HUES48 (cell line): ENCODE measurements around the gene TEDC2.
A peak's percentile ranks its signal among the peaks of the same experiment; 100 is the strongest.
"Not testable (repeated sequence)": the region's sequence is repeated elsewhere in the genome, so short reads cannot be mapped to it uniquely, and the experiment has no call there.

Source experiments
- H3K27ac ChIP-seq: one replicate; pipeline ENCODE4 v1.7.0; 2013; ENCODE audit warnings: low read depth, low read length, inconsistent platforms
- H3K27me3 ChIP-seq: 2 replicates; pipeline ENCODE4 v1.6.1; 2013; ENCODE audit warnings: mild to moderate bottlenecking, low read length; ENCODE audit not compliant: control insufficient read depth, insufficient read depth
- H3K36me3 ChIP-seq: 2 replicates; pipeline ENCODE4 v1.6.1; 2013; ENCODE audit warnings: low read length; ENCODE audit not compliant: control insufficient read depth, insufficient read depth
- H3K4me1 ChIP-seq: 2 replicates; pipeline ENCODE4 v1.6.1; 2013; ENCODE audit warnings: mild to moderate bottlenecking, low read length; ENCODE audit not compliant: control insufficient read depth, insufficient read depth
- H3K4me3 ChIP-seq: 2 replicates; pipeline ENCODE4 v1.5.1; 2013; ENCODE audit warnings: mild to moderate bottlenecking, low read depth, low read length
- H3K9ac ChIP-seq: 2 replicates; pipeline ENCODE4 v1.6.1; 2013; ENCODE audit warnings: mild to moderate bottlenecking, low read depth, low read length, moderate library complexity
- H3K9me3 ChIP-seq: 2 replicates; pipeline ENCODE4 v1.6.1; 2013; ENCODE audit warnings: low read length; ENCODE audit not compliant: control insufficient read depth, insufficient read depth

TEDC2 gene

GRCh38 chr16:2428051-2428783 lies 31.7 kb upstream of the TEDC2 start:
- no peak overlapping the region for H3K27ac ChIP-seq
- H3K9ac ChIP-seq = peak overlapping the region; percentile 69
- no peaks in the 10 kb centered on the region for H3K27me3 ChIP-seq
- H3K4me3 ChIP-seq = peak overlapping the region; percentile 64
- H3K36me3 ChIP-seq = peaks cover 27% of the 10 kb centered on the region
- H3K4me1 ChIP-seq = peaks cover 5% of the 10 kb centered on the region; the same call in 1 of the 2 replicates
- H3K9me3 ChIP-seq = no peaks in the 10 kb centered on the region

- peaks cover 32% of the 10 kb centered on the region for H3K36me3 ChIP-seq
- no peaks in the 10 kb centered on the region for H3K9me3 ChIP-seq
- peaks cover 5% of the 10 kb centered on the region; the same call in 1 of the 2 replicates for H3K4me1 ChIP-seq
- peak overlapping the region; percentile 64 for H3K4me3 ChIP-seq
- no peaks in the 10 kb centered on the region for H3K27me3 ChIP-seq
- peak overlapping the region; percentile 69 for H3K9ac ChIP-seq
- H3K27ac ChIP-seq = peak overlapping the region; percentile 58
Measured at GRCh38 chr16:2428784-2429033, 31.2 kb upstream of the TEDC2 start.

- Histone ChIP-seq H3K9ac (peak within 1 kb of the TSS; percentile 69), H3K27ac (peak within 1 kb of the TSS; percentile 68), H3K9me3 (no peaks in the 10 kb centered on the region), H3K4me3 (peak within 1 kb of the TSS; percentile 92), H3K27me3 (no peaks in the 10 kb centered on the region), H3K36me3 (peaks cover 36% of the 10 kb centered on the region), H3K4me1 (peaks cover 5% of the 10 kb centered on the region; the same call in 1 of the 2 replicates)
Measured at GRCh38 chr16:2429034-2429770, 30.7 kb upstream of the TEDC2 start, which contains the start of gene CCNF. TSS of gene CCNF (plus strand) at chr16:2429447. CDS start at chr16:2429482, 35 bp downstream.

GRCh38 chr16:2429771-2430663 lies 29.9 kb upstream of the TEDC2 start:
- Histone ChIP-seq H3K36me3 (peaks cover 40% of the 10 kb centered on the region), H3K4me3 (peak overlapping the region; percentile 92), H3K9ac (peak overlapping the region; percentile 67), H3K27me3 (no peaks in the 10 kb centered on the region), H3K27ac (peak overlapping the region; percentile 68), H3K9me3 (no peaks in the 10 kb centered on the region), H3K4me1 (peaks cover 5% of the 10 kb centered on the region; the same call in 1 of the 2 replicates)

- Histone ChIP-seq H3K27me3 (no peaks in the 10 kb centered on the region), H3K4me3 (no peak overlapping the region), H3K4me1 (peaks cover 5% of the 10 kb centered on the region; the same call in 1 of the 2 replicates), H3K9ac (no peak overlapping the region), H3K27ac (no peak overlapping the region), H3K9me3 (no peaks in the 10 kb centered on the region), H3K36me3 (peaks cover 58% of the 10 kb centered on the region)
Measured at GRCh38 chr16:2432286-2432685, 27.6 kb upstream of the TEDC2 start.

- Histone ChIP-seq H3K36me3 (peaks cover 64% of the 10 kb centered on the region), H3K9me3 (no peaks in the 10 kb centered on the region), H3K27ac (no peak overlapping the region), H3K4me1 (peaks cover 5% of the 10 kb centered on the region; the same call in 1 of the 2 replicates), H3K9ac (no peak overlapping the region), H3K27me3 (no peaks in the 10 kb centered on the region), H3K4me3 (no peak overlapping the region)
Measured at GRCh38 chr16:2432801-2433505, 27.0 kb upstream of the TEDC2 start.

- not testable (repeated sequence) for H3K9ac ChIP-seq, H3K4me1 ChIP-seq, H3K9me3 ChIP-seq, H3K27me3 ChIP-seq, H3K4me3 ChIP-seq, H3K27ac ChIP-seq
- H3K36me3 ChIP-seq = peaks cover 87% of the 10 kb centered on the region
Measured at GRCh38 chr16:2435236-2435635, 24.7 kb upstream of the TEDC2 start.

GRCh38 chr16:2436110-2436509 lies 23.8 kb upstream of the TEDC2 start:
- Histone ChIP-seq H3K27me3 (no peaks in the 10 kb centered on the region), H3K9ac (no peak overlapping the region), H3K27ac (no peak overlapping the region), H3K4me1 (no peaks in the 10 kb centered on the region), H3K9me3 (no peaks in the 10 kb centered on the region), H3K4me3 (no peak overlapping the region), H3K36me3 (peaks cover 89% of the 10 kb centered on the region)

- H3K36me3 ChIP-seq = peaks cover 82% of the 10 kb centered on the region
Measured at GRCh38 chr16:2437032-2437790, 22.7 kb upstream of the TEDC2 start.

GRCh38 chr16:2438121-2438520 lies 21.8 kb upstream of the TEDC2 start:
- Histone ChIP-seq H3K27ac (no peak overlapping the region), H3K9me3 (no peaks in the 10 kb centered on the region), H3K27me3 (no peaks in the 10 kb centered on the region), H3K36me3 (peaks cover 74% of the 10 kb centered on the region), H3K4me1 (no peaks in the 10 kb centered on the region), H3K9ac (no peak overlapping the region), H3K4me3 (no peak overlapping the region)

More at GRCh38 chr16:2437032-2437790, 22.7 kb upstream of the TEDC2 start:
- no peaks in the 10 kb centered on the region for H3K4me1 ChIP-seq
- H3K9me3 ChIP-seq = no peaks in the 10 kb centered on the region
- H3K9ac ChIP-seq = no peak overlapping the region
- no peak overlapping the region for H3K27ac ChIP-seq
- H3K4me3 ChIP-seq = no peak overlapping the region
- no peaks in the 10 kb centered on the region for H3K27me3 ChIP-seq
